ENCODE data around the gene OPRL1. TPM values are rescaled to one million over a fixed set of nuclear protein-coding genes. Genes with fewer than 3 reads are reported as not detected.

Gene OPRL1
- total and polyA plus RNA-seq, 2 donors (not counting 1 experiment from before 2014, with no cell fraction given): 3.5 to 6.2 TPM

- TF ChIP-seq CTCF (IDR thresholded peaks at IDR 0.05) (no peak), EZH2 (IDR thresholded peaks at IDR 0.05; ENCODE audit: borderline replicate concordance, insufficient read depth, low read depth, low read length, poor library complexity, severe bottlenecking) (no peak)
- H3K4me2 ChIP-seq (replicated peaks; ENCODE audit: low read depth, low read length, poor library complexity, severe bottlenecking): no peak overlapping the region
- Mint-ChIP-seq H3K4me3 (no peak overlapping the region), H3K4me1 (peaks cover 17% of the 10 kb centered on the region), H3K9me3 (ENCODE audit: insufficient read depth) (no peaks in the 10 kb centered on the region), H3K27ac (no peak overlapping the region), H3K27me3 (peaks cover 7% of the 10 kb centered on the region)
- WGBS (ENCODE audit: insufficient coverage): 49% methylated on average over 11 of the region's 17 CpGs
- no peak overlapping the region for H3K4me3 ChIP-seq (ENCODE audit: control extremely low read depth in 1 of 5, extremely low read depth in 1 of 5, insufficient read depth in 1 of 5, low read depth in 2 of 5, low read length in 4 of 5)
- H3K27ac ChIP-seq (ENCODE audit: low read length in 2 of 2): no peak overlapping the region
- no peak for DNase-seq
- peaks cover 0 to 11% of the 10 kb centered on the region in 2 experiments for H3K36me3 ChIP-seq (replicated peaks in 1 of 2; ENCODE audit: control extremely low read depth in 1 of 2, control insufficient read depth in 1 of 2, extremely low read depth in 1 of 2, insufficient read depth in 2 of 2, low read length in 1 of 2)
- H3K9ac ChIP-seq (ENCODE audit: low read length): no peak overlapping the region
- H3K79me2 ChIP-seq (ENCODE audit: control insufficient read depth, insufficient read depth, low read length): no peaks in the 10 kb centered on the region
- peaks cover 0 to 17% (median 8%) of the 10 kb centered on the region in 4 experiments for H3K27me3 ChIP-seq (replicated peaks in 1 of 4; ENCODE audit: control extremely low read depth in 1 of 4, control insufficient read depth in 3 of 4, insufficient read depth in 4 of 4, low read length in 3 of 4)
- CTCF ChIA-PET: interaction anchor here (0.7 to 6.4 kb wide), 6 partner anchors 47 to 595 kb away, joined by 3 to 108 read pairs (median 3); partner anchors contain the start of gene LKAAEAR1
- no peak overlapping the region for H2AFZ ChIP-seq (ENCODE audit: insufficient read depth, low read depth, low read length, poor library complexity, severe bottlenecking)
- POLR2A ChIA-PET: interaction anchor here (0.5 kb wide), 1 partner anchor 540 kb away, joined by 4 read pairs; no protein-coding TSS in a partner anchor
- peaks cover 23 to 25% of the 10 kb centered on the region in 2 donors for H3K4me1 ChIP-seq (ENCODE audit: control insufficient read depth in 2 of 2, insufficient read depth in 2 of 2, low read length in 2 of 2)
- H3K9me3 ChIP-seq (ENCODE audit: control extremely low read depth in 1 of 3, control insufficient read depth in 2 of 3, insufficient read depth in 1 of 3, low read length in 2 of 3): no peaks in the 10 kb centered on the region
- intact Hi-C loops (cut with micrococcal nuclease): loop anchor here (5.0 kb wide), 1 partner anchor 66 kb away; no protein-coding TSS in a partner anchor
- peaks cover 6% of the 10 kb centered on the region for H4K20me1 ChIP-seq (ENCODE audit: control insufficient read depth, insufficient read depth, low read length, poor library complexity, severe bottlenecking)
- ATAC-seq (ENCODE audit: low read depth): no peak
These were observed 43.3 kb upstream of the OPRL1 start for GRCh38 chr20:64036346-64037198.

GRCh38 chr20:64037199-64037497 lies 42.7 kb upstream of the OPRL1 start:
- no peak overlapping the region for H3K27ac Mint-ChIP-seq
- Histone ChIP-seq H3K9me3 (ENCODE audit: control extremely low read depth in 1 of 3, control insufficient read depth in 2 of 3, insufficient read depth in 1 of 3, low read length in 2 of 3) (peaks cover 0 to 3% (median 0%) of the 10 kb centered on the region in 3 donors), H3K27me3 (replicated peaks in 1 of 4; ENCODE audit: control extremely low read depth in 1 of 4, control insufficient read depth in 3 of 4, insufficient read depth in 4 of 4, low read length in 3 of 4) (peaks cover 0 to 23% (median 11%) of the 10 kb centered on the region in 4 experiments), H3K9ac (ENCODE audit: low read length) (no peak overlapping the region), H3K4me1 (ENCODE audit: control insufficient read depth in 2 of 2, insufficient read depth in 2 of 2, low read length in 2 of 2) (peaks cover 29 to 30% of the 10 kb centered on the region in 2 donors), H4K20me1 (ENCODE audit: control insufficient read depth, insufficient read depth, low read length, poor library complexity, severe bottlenecking) (peaks cover 6% of the 10 kb centered on the region), H3K27ac (ENCODE audit: low read length in 2 of 2) (no peak overlapping the region), H2AFZ (ENCODE audit: insufficient read depth, low read depth, low read length, poor library complexity, severe bottlenecking) (no peak overlapping the region), H3K36me3 (replicated peaks in 1 of 2; ENCODE audit: control extremely low read depth in 1 of 2, control insufficient read depth in 1 of 2, extremely low read depth in 1 of 2, insufficient read depth in 2 of 2, low read length in 1 of 2) (peaks cover 0 to 9% of the 10 kb centered on the region in 2 experiments), H3K79me2 (ENCODE audit: control insufficient read depth, insufficient read depth, low read length) (no peaks in the 10 kb centered on the region), H3K4me2 (replicated peaks; ENCODE audit: low read depth, low read length, poor library complexity, severe bottlenecking) (no peak overlapping the region), H3K4me3 (ENCODE audit: control extremely low read depth in 1 of 5, extremely low read depth in 1 of 5, insufficient read depth in 1 of 5, low read depth in 2 of 5, low read length in 4 of 5) (no peak overlapping the region)
- CTCF ChIA-PET: interaction anchor here (1.1 to 6.4 kb wide), 6 partner anchors 42 to 595 kb away, joined by 3 to 108 read pairs (median 13); partner anchors contain the start of genes LKAAEAR1, OPRL1 and RGS19
- ATAC-seq (ENCODE audit: low read depth) (no peak), DNase-seq (no peak)
- POLR2A ChIA-PET: no interaction called here
- TF ChIP-seq EZH2 (IDR thresholded peaks at IDR 0.05; ENCODE audit: borderline replicate concordance, insufficient read depth, low read depth, low read length, poor library complexity, severe bottlenecking): no peak
- no peak for TF ChIP-seq CTCF (IDR thresholded peaks at IDR 0.05)
- H3K4me3 Mint-ChIP-seq: peak overlapping the region; percentile 74
- H3K4me1 Mint-ChIP-seq: peaks cover 19% of the 10 kb centered on the region
- peaks cover 7% of the 10 kb centered on the region for H3K27me3 Mint-ChIP-seq
- intact Hi-C loops (cut with micrococcal nuclease): loop anchor here (5.0 kb wide), 1 partner anchor 65 kb away; no protein-coding TSS in a partner anchor
- H3K9me3 Mint-ChIP-seq (ENCODE audit: insufficient read depth): no peaks in the 10 kb centered on the region
- WGBS (ENCODE audit: insufficient coverage): 73% methylated on average over 2 of the region's 3 CpGs

Measured in B cell (primary cell).